ENCODE measurements around the gene S100B. TPM values are rescaled to one million over a fixed set of nuclear protein-coding genes. Genes with fewer than 3 reads are reported as not detected.

S100B gene
- total and polyA plus RNA-seq, 2 donors (not counting 3 experiments of a cell fraction or from before 2014, with no cell fraction given), result not detected

GRCh38 chr21:46549650-46550049, 55.2 kb downstream of the S100B start:
- H3K79me2 ChIP-seq (ENCODE audit: control insufficient read depth, insufficient read depth, low read length), result no peaks in the 10 kb centered on the region
- no peak for FAIRE-seq
- H4K20me1 ChIP-seq (replicated peaks; ENCODE audit: control insufficient read depth, extremely low read depth, insufficient read depth, low read length), result no peaks in the 10 kb centered on the region
- H3K27ac ChIP-seq (ENCODE audit: insufficient read depth, low read depth, low read length), result no peak overlapping the region
- H3K9me3 ChIP-seq (replicated peaks; ENCODE audit: control insufficient read depth, insufficient read depth, low read length), result no peaks in the 10 kb centered on the region
- TF ChIP-seq JUN (IDR thresholded peaks at IDR 0.05; ENCODE audit: borderline replicate concordance, insufficient read depth, insufficient read length, low read depth), result no peak
- TF ChIP-seq EZH2 (IDR thresholded peaks at IDR 0.05; ENCODE audit: borderline replicate concordance, low read depth, low read length, severe bottlenecking), result no peak
- no peak for TF ChIP-seq MAX (IDR thresholded peaks at IDR 0.05; ENCODE audit: insufficient read depth, insufficient read length)
- TF ChIP-seq MYC (IDR thresholded peaks at IDR 0.05; ENCODE audit: low read depth, low read length), result no peak
- no peak for TF ChIP-seq CTCF (IDR thresholded peaks at IDR 0.05; ENCODE audit: extremely low read depth in 1 of 2, insufficient read depth in 1 of 2, low read depth in 1 of 2, low read length in 2 of 2)
- TF ChIP-seq POLR2A (IDR thresholded peaks at IDR 0.05; ENCODE audit: low read depth, low read length), result no peak
- TF ChIP-seq GATA2 (IDR thresholded peaks at IDR 0.05; ENCODE audit: insufficient read depth, insufficient read length, low read depth, low read length), result no peak
- no peak for TF ChIP-seq POLR2AphosphoS5 (IDR thresholded peaks at IDR 0.05; ENCODE audit: insufficient read depth, low read depth, low read length)
- no peak for TF ChIP-seq FOS (IDR thresholded peaks at IDR 0.05; ENCODE audit: borderline replicate concordance, insufficient read depth, low read length)
- no peak overlapping the region for H3K4me2 ChIP-seq (ENCODE audit: insufficient read depth, low read length)
- no peaks in the 10 kb centered on the region for H3K4me1 ChIP-seq (ENCODE audit: control insufficient read depth, extremely low read depth, insufficient read depth, low read length)
- intact Hi-C loops (cut with micrococcal nuclease) (no loop called here), dilution Hi-C loops (cut with MboI; ENCODE audit: extremely low pct_ligation_motif_present, low sequenced_read_pairs) (no loop called here)
- H3K27me3 ChIP-seq (ENCODE audit: control insufficient read depth in 2 of 2, insufficient read depth in 2 of 2, low read length in 2 of 2), result no peaks in the 10 kb centered on the region
- no peak overlapping the region for H3K9ac ChIP-seq (replicated peaks; ENCODE audit: extremely low read depth, insufficient read depth, low read length)
- peaks cover 16 to 38% of the 10 kb centered on the region in 2 experiments for H3K36me3 ChIP-seq (ENCODE audit: control insufficient read depth in 2 of 2, extremely low read depth in 1 of 2, insufficient read depth in 2 of 2, low read length in 2 of 2)
- no peak overlapping the region for H3K4me3 ChIP-seq (replicated peaks in 1 of 3; ENCODE audit: insufficient read depth in 1 of 3, low read depth in 1 of 3, low read length in 3 of 3)
- ChIA-PET POLR2A (no interaction called here), CTCF (no interaction called here)
- no peaks in the 10 kb centered on the region for H3K9me1 ChIP-seq (replicated peaks; ENCODE audit: control insufficient read depth, extremely low read depth, insufficient read depth, low read length)
- no TSS peak for BruUV-seq (replicated peaks)
- H2AFZ ChIP-seq (ENCODE audit: low read depth, low read length), result no peak overlapping the region
- DNase-seq (ENCODE audit: low read depth, low spot score), result no peak

Other genes starting within 250 kb of the S100B start
- gene DIP2A, start 146.2 kb downstream of the S100B start, total RNA-seq, result 57.6 and 62.1 TPM in 2 replicates
- gene DIP2A, start 146.2 kb downstream of the S100B start, polyA plus RNA-seq, result 32.6 and 34.5 TPM in 2 replicates
- 107 and 125 TPM in 2 replicates for gene PRMT2, start 30.6 kb upstream of the S100B start, total RNA-seq
- gene PRMT2, start 30.6 kb upstream of the S100B start, polyA plus RNA-seq, result 177 and 193 TPM in 2 replicates

Data from endothelial cell of umbilical vein (primary cell).